BJ (cell line): ENCODE measurements around the gene ATXN1L. TPM values are rescaled to one million over a fixed set of nuclear protein-coding genes. Genes with fewer than 3 reads are reported as not detected.

Experiments
- CTCF ChIA-PET: fragments of 350-600 bp; formaldehyde crosslinking; extraction: SDS; loops from one replicate; lab custom pipeline; 2021; ENCODE audit warnings: antibody characterized with exemption, inconsistent platforms; lab: Yijun Ruan, JAX
- POLR2A ChIA-PET: fragments of 300-600 bp; sonication (Branson Sonifier 250); formaldehyde crosslinking; extraction: SDS; loops from one replicate; lab custom pipeline; 2021; ENCODE audit warnings: antibody characterized with exemption; lab: Charles Lee
- DNase-seq: peaks from one replicate; pipeline ENCODE4 v3.0.0-alpha.2; 2011; ENCODE audit warnings: low read depth
- H3K27me3 ChIP-seq: 2 replicates; pipeline ENCODE4 v1.6.0; 2011; ENCODE audit warnings: low read length; ENCODE audit not compliant: control insufficient read depth, insufficient read depth
- H3K36me3 ChIP-seq: 2 replicates; pipeline ENCODE4 v1.5.1; 2011; ENCODE audit warnings: low read length; ENCODE audit not compliant: control insufficient read depth, insufficient read depth
- H3K4me3 ChIP-seq: 2 replicates; pipeline ENCODE4 v1.5.1; 2011; ENCODE audit warnings: low read depth, mild to moderate bottlenecking, control low read depth, low read length
- CTCF ChIP-seq: IDR thresholded peaks from 2 replicates; pipeline ENCODE4 v1.5.1; 2011; ENCODE audit warnings: low read depth, mild to moderate bottlenecking, control low read depth, inconsistent platforms, low read length, moderate library complexity; ENCODE audit not compliant: insufficient read depth
- polyA plus RNA-seq: library from polyadenylated mRNA; depleted of rRNA; stranded (reverse); fragments of >200 nt; gene quantifications from 2 replicates; pipeline ENCODE4 v1.2.3, GENCODE V29; 2011

The ATXN1L gene
- polyA plus RNA-seq, 1 experiment = 13.6 TPM

GRCh38 chr16:71883849-71884638, 38.3 kb downstream of the ATXN1L start, which contains the start of gene ZNF821:
TSS of gene ZNF821 (minus strand) at chr16:71884182. CDS start at chr16:71879946, 4,236 bp downstream.
- peaks cover 2% of the 10 kb centered on the region for H3K36me3 ChIP-seq
- H3K4me3 ChIP-seq = peak within 1 kb of the TSS; percentile 81
- TF ChIP-seq CTCF = peak; percentile 52
- no peaks in the 10 kb centered on the region for H3K27me3 ChIP-seq
- no peak for DNase-seq
- ChIA-PET CTCF (interaction anchor here (0.6 to 4.4 kb wide), 17 partner anchors 10 to 1396 kb away, joined by 3 to 90 read pairs (median 8); partner anchors contain the start of gene IST1), POLR2A (interaction anchor here (1.3 kb wide), 1 partner anchor 11 kb away, joined by 3 read pairs; no protein-coding TSS in a partner anchor)

GRCh38 chr16:71885261-71885650, 39.5 kb downstream of the ATXN1L start:
- ChIA-PET CTCF (interaction anchor here (4.2 kb wide), 1 partner anchor 76 kb away, joined by 39 read pairs; no protein-coding TSS in a partner anchor), POLR2A (no interaction called here)
- H3K4me3 ChIP-seq = no peak overlapping the region
- DNase-seq = no peak
- H3K27me3 ChIP-seq = no peaks in the 10 kb centered on the region
- no peak for TF ChIP-seq CTCF
- H3K36me3 ChIP-seq = peaks cover under 1% of the 10 kb centered on the region

- no peak for DNase-seq
- POLR2A ChIA-PET = no interaction called here
- CTCF ChIA-PET = interaction anchor here (0.6 to 1.2 kb wide), 2 partner anchors 72 to 242 kb away, joined by 3 read pairs; no protein-coding TSS in a partner anchor
Measured at GRCh38 chr16:71889147-71889546, 43.4 kb downstream of the ATXN1L start.

GRCh38 chr16:71893888-71894228, 48.1 kb downstream of the ATXN1L start:
- ChIA-PET POLR2A (no interaction called here), CTCF (interaction anchor here (0.5 to 5.0 kb wide), 4 partner anchors 9 to 146 kb away, joined by 3 to 30 read pairs (median 5); partner anchors contain the start of gene ZNF821)
- Histone ChIP-seq H3K4me3 (peak overlapping the region; percentile 96), H3K36me3 (peaks cover 1% of the 10 kb centered on the region; the same call in 1 of the 2 replicates), H3K27me3 (no peaks in the 10 kb centered on the region)
- no peak for DNase-seq
- TF ChIP-seq CTCF = no peak

More at GRCh38 chr16:71889147-71889546, 43.4 kb downstream of the ATXN1L start:
- Histone ChIP-seq H3K4me3 (no peak overlapping the region), H3K36me3 (no peaks in the 10 kb centered on the region), H3K27me3 (no peaks in the 10 kb centered on the region)
- no peak for TF ChIP-seq CTCF
